ENCODE data around the gene PRRG2. TPM values are rescaled to one million over a fixed set of nuclear protein-coding genes. Genes with fewer than 3 reads are reported as not detected.

Gene PRRG2
- total and polyA plus RNA-seq, 12 donors = 0.28 to 1.2 (median 0.85) TPM; not detected in 2

DNA sequence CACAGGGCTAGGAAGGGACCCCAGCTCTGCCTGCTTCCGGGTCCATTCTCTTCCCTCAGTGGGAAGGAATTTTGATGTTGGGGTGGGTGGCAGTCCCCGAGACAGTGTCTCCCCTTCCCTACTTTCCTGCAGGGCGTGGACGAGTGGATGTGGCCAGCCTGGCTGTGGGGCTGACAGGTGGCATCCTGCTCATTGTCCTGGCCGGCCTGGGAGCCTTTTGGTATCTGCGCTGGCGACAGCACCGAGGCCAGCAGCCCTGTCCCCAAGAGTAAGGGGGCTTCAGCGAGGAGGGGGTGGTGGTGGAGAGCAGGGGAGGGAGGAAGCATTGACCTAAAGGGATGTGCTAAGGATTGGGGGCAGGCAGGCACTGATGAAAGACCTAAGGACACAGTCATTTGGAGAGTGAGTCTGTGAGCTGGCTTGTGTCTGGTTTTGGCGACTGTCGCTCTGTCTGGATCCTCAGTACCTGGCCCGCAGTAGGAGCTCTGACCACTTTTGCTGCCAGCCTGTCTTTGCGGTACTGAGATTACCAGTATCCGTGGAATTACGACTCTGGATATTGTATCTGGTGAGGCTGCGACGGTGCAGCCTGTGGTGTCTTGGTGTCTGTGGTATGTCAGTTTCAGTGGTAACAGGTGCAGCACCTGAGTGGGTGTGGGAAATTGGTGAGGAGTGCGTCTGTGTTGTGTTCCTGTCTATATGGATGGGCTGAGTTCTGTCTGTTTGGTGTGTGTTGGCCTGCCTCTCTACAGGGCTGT lies 7.4 kb downstream of the PRRG2 start:
- intact Hi-C loops (cut with DNase I) = loop anchor here in 1 of 2 donors (10.0 kb wide), 1 partner anchor 86 kb away; the partner anchor contains the start of gene PRMT1
- Histone ChIP-seq H3K27me3 (no peaks in the 10 kb centered on the region), H3K27ac (no peak overlapping the region), H3K4me3 (no peak overlapping the region), H3K4me1 (replicated peaks in 1 of 2) (peaks cover 9 to 11% of the 10 kb centered on the region in 2 donors), H3K9me3 (replicated peaks in 1 of 3) (no peaks in the 10 kb centered on the region), H3K36me3 (replicated peaks in 1 of 2) (peaks cover 0 to 1% of the 10 kb centered on the region in 2 donors)
- TF ChIP-seq, protein P1, sequence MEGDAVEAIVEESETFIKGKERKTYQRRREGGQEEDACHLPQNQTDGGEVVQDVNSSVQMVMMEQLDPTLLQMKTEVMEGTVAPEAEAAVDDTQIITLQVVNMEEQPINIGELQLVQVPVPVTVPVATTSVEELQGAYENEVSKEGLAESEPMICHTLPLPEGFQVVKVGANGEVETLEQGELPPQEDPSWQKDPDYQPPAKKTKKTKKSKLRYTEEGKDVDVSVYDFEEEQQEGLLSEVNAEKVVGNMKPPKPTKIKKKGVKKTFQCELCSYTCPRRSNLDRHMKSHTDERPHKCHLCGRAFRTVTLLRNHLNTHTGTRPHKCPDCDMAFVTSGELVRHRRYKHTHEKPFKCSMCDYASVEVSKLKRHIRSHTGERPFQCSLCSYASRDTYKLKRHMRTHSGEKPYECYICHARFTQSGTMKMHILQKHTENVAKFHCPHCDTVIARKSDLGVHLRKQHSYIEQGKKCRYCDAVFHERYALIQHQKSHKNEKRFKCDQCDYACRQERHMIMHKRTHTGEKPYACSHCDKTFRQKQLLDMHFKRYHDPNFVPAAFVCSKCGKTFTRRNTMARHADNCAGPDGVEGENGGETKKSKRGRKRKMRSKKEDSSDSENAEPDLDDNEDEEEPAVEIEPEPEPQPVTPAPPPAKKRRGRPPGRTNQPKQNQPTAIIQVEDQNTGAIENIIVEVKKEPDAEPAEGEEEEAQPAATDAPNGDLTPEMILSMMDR (IDR thresholded peaks at IDR 0.05) = no peak
- no peak for TF ChIP-seq POLR2A (IDR thresholded peaks at IDR 0.05)
- 79 to 85% (median 82%) methylated on average over 16 to 18 of the region's 18 CpGs for WGBS, 4 donors
- no peak for DNase-seq

- DNase-seq = peak in 1 of 7 donors; percentile 32
- Histone ChIP-seq H3K4me1 (replicated peaks in 1 of 2) (peaks cover 9 to 18% of the 10 kb centered on the region in 2 donors), H3K9me3 (replicated peaks in 1 of 3) (no peaks in the 10 kb centered on the region), H3K27ac (peak overlapping the region in 3 of 5 donors; percentile 78 to 93 (median 89)), H3K27me3 (no peaks in the 10 kb centered on the region), H3K4me3 (no peak overlapping the region), H3K36me3 (replicated peaks in 1 of 2) (peaks cover 0 to 11% of the 10 kb centered on the region in 2 donors)
- intact Hi-C loops (cut with DNase I) = loop anchor here in 1 of 2 donors (10.0 kb wide), 1 partner anchor 85 kb away; the partner anchor contains the start of gene PRMT1
- 47 to 62% (median 51%) methylated on average over 4 to 5 of the region's 5 CpGs for WGBS, 4 donors
- TF ChIP-seq, protein P1 (IDR thresholded peaks at IDR 0.05) = no peak
- no peak for TF ChIP-seq POLR2A (IDR thresholded peaks at IDR 0.05)
Observed at GRCh38 chr19:49589502-49589905, 8.4 kb downstream of the PRRG2 start.

- WGBS, 4 donors = 0 to 1% (median 1%) methylated on average over 21 to 58 of the region's 58 CpGs
- H3K4me3 ChIP-seq = peak overlapping the region; percentile 54 to 95 (median 74)
- H3K9me3 ChIP-seq (replicated peaks in 1 of 3) = no peaks in the 10 kb centered on the region
- H3K27me3 ChIP-seq = no peaks in the 10 kb centered on the region
- intact Hi-C loops (cut with DNase I) = no loop called here
- H3K36me3 ChIP-seq (replicated peaks in 1 of 2) = peaks cover 0 to 19% of the 10 kb centered on the region in 2 donors
- H3K27ac ChIP-seq = peak overlapping the region in 4 of 5 donors; percentile 78 to 93 (median 90)
- DNase-seq = peak; percentile 94 to 98 (median 97)
- TF ChIP-seq, protein P1 (IDR thresholded peaks at IDR 0.05) = peak in 4 of 6 experiments; percentile 7 to 33 (median 20)
- peak; percentile 66 to 84 for TF ChIP-seq POLR2A (IDR thresholded peaks at IDR 0.05)
- H3K4me1 ChIP-seq (replicated peaks in 1 of 2) = peaks cover 9 to 18% of the 10 kb centered on the region in 2 donors
Observed at GRCh38 chr19:49590071-49590970, 9.2 kb downstream of the PRRG2 start.
